B cell (primary cell): ENCODE measurements around the gene COPS8.

ENCODE experiments used
- EZH2 ChIP-seq: IDR thresholded peaks from 2 replicates; pipeline ENCODE4 v1.6.1; 2012; ENCODE audit warnings: borderline replicate concordance, low read depth, mild to moderate bottlenecking, moderate library complexity, low read length; ENCODE audit not compliant: insufficient read depth, poor library complexity, severe bottlenecking
- TF ChIP-seq, protein P1 (sequence below): fragments of 200-600 bp; IDR thresholded peaks from one replicate; pipeline ENCODE4 v1.8.0; 2022; ENCODE audit warnings: antibody characterized with exemption, mild to moderate bottlenecking

- no peak for TF ChIP-seq EZH2
- TF ChIP-seq, protein P1, sequence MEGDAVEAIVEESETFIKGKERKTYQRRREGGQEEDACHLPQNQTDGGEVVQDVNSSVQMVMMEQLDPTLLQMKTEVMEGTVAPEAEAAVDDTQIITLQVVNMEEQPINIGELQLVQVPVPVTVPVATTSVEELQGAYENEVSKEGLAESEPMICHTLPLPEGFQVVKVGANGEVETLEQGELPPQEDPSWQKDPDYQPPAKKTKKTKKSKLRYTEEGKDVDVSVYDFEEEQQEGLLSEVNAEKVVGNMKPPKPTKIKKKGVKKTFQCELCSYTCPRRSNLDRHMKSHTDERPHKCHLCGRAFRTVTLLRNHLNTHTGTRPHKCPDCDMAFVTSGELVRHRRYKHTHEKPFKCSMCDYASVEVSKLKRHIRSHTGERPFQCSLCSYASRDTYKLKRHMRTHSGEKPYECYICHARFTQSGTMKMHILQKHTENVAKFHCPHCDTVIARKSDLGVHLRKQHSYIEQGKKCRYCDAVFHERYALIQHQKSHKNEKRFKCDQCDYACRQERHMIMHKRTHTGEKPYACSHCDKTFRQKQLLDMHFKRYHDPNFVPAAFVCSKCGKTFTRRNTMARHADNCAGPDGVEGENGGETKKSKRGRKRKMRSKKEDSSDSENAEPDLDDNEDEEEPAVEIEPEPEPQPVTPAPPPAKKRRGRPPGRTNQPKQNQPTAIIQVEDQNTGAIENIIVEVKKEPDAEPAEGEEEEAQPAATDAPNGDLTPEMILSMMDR, result no peak
Observed at GRCh38 chr2:237143676-237144440, 58.2 kb downstream of the COPS8 start.
